Mesothelial cell of epicardium (in vitro differentiated cells): ENCODE data around the gene SDR42E2. TPM values are rescaled to one million over a fixed set of nuclear protein-coding genes. Genes with fewer than 3 reads are reported as not detected.

Experiments used
- DNase-seq, 2 experiments: peaks; one replicate each; pipeline ENCODE4 v3.0.0; 2021; ENCODE audit warnings: low spot score in 2 of 2; ENCODE audit not compliant: unreplicated experiment in 2 of 2
- H3K27ac Mint-ChIP-seq: 2 replicates; pipeline ENCODE4 v1.8.0; 2021; ENCODE audit warnings: mixed read lengths
- H3K27me3 Mint-ChIP-seq: 2 replicates; pipeline ENCODE4 v1.8.0; 2021; ENCODE audit warnings: low read depth, mixed read lengths
- H3K36me3 Mint-ChIP-seq: 2 replicates; pipeline ENCODE4 v1.8.0; 2021; ENCODE audit warnings: mixed read lengths
- H3K4me1 Mint-ChIP-seq: 2 replicates; pipeline ENCODE4 v1.8.0; 2021; ENCODE audit warnings: mixed read lengths
- H3K4me3 Mint-ChIP-seq: 2 replicates; pipeline ENCODE4 v1.8.0; 2021; ENCODE audit warnings: mild to moderate bottlenecking, moderate library complexity, mixed read lengths
- H3K9me3 Mint-ChIP-seq: 2 replicates; pipeline ENCODE4 v1.8.0; 2021; ENCODE audit warnings: mixed read lengths
- CTCF ChIP-seq: fragments of 200-600 bp; sonication (generic); IDR thresholded peaks from one replicate; pipeline ENCODE4 v1.5.0; 2021; ENCODE audit warnings: antibody characterized with exemption; ENCODE audit not compliant: unreplicated experiment
- total RNA-seq: library from RNA; stranded (reverse); gene quantifications from 3 replicates; pipeline ENCODE4 v1.2.1, GENCODE V29; 2021

Gene SDR42E2
- total RNA-seq, 1 donor from 2014 or later = 0.09 TPM

- Mint-ChIP-seq H3K4me3 (no peak overlapping the region), H3K27ac (no peak overlapping the region), H3K9me3 (no peaks in the 10 kb centered on the region), H3K36me3 (peaks cover 7% of the 10 kb centered on the region), H3K27me3 (no peaks in the 10 kb centered on the region), H3K4me1 (no peaks in the 10 kb centered on the region)
- DNase-seq = no peak
- no peak for TF ChIP-seq CTCF
Observed at GRCh38 chr16:22219389-22220068, 57.2 kb downstream of the SDR42E2 start.

- peaks cover 4% of the 10 kb centered on the region for H3K36me3 Mint-ChIP-seq
- H3K4me3 Mint-ChIP-seq = no peak overlapping the region
- no peaks in the 10 kb centered on the region for H3K27me3 Mint-ChIP-seq
- H3K4me1 Mint-ChIP-seq = no peaks in the 10 kb centered on the region
- TF ChIP-seq CTCF = no peak
- no peak for DNase-seq
- no peak overlapping the region for H3K27ac Mint-ChIP-seq
- no peaks in the 10 kb centered on the region for H3K9me3 Mint-ChIP-seq
Observed at GRCh38 chr16:22220069-22220440, 57.7 kb downstream of the SDR42E2 start.

GRCh38 chr16:22220714-22221113 lies 58.4 kb downstream of the SDR42E2 start:
- no peaks in the 10 kb centered on the region for H3K4me1 Mint-ChIP-seq
- H3K27ac Mint-ChIP-seq = no peak overlapping the region
- no peaks in the 10 kb centered on the region for H3K9me3 Mint-ChIP-seq

GRCh38 chr16:22222006-22222405 lies 59.7 kb downstream of the SDR42E2 start:
- H3K4me1 Mint-ChIP-seq = no peaks in the 10 kb centered on the region
- no peak for DNase-seq
- no peak overlapping the region for H3K4me3 Mint-ChIP-seq
- no peaks in the 10 kb centered on the region for H3K27me3 Mint-ChIP-seq
- H3K36me3 Mint-ChIP-seq = peaks cover 2% of the 10 kb centered on the region
- H3K9me3 Mint-ChIP-seq = no peaks in the 10 kb centered on the region
- no peak for TF ChIP-seq CTCF
- no peak overlapping the region for H3K27ac Mint-ChIP-seq

More at GRCh38 chr16:22220714-22221113, 58.4 kb downstream of the SDR42E2 start:
- TF ChIP-seq CTCF = no peak
- Mint-ChIP-seq H3K4me3 (no peak overlapping the region), H3K36me3 (peaks cover 2% of the 10 kb centered on the region), H3K27me3 (no peaks in the 10 kb centered on the region)
- no peak for DNase-seq

GRCh38 chr16:22222998-22223397 lies 60.7 kb downstream of the SDR42E2 start:
- H3K4me3 Mint-ChIP-seq = no peak overlapping the region
- peaks cover 2% of the 10 kb centered on the region for H3K36me3 Mint-ChIP-seq
- no peaks in the 10 kb centered on the region for H3K4me1 Mint-ChIP-seq
- no peak for DNase-seq
- no peaks in the 10 kb centered on the region for H3K27me3 Mint-ChIP-seq
- H3K9me3 Mint-ChIP-seq = no peaks in the 10 kb centered on the region
- H3K27ac Mint-ChIP-seq = no peak overlapping the region
- TF ChIP-seq CTCF = no peak
